HG03442 (cell line): ENCODE data around the gene MAMDC2.

Experiments
- ATAC-seq: cut with Tn5 transposase; IDR thresholded peaks from one replicate; pipeline ENCODE4 v1.9.1; 2021; ENCODE audit warnings: mild to moderate bottlenecking, moderate library complexity; ENCODE audit not compliant: unreplicated experiment

The MAMDC2 gene

GRCh38 chr9:70060883-70061507 is 17.3 kb downstream of the MAMDC2 start:
- peak; percentile 96 for ATAC-seq

GRCh38 chr9:70061776-70062175 is 18.1 kb downstream of the MAMDC2 start:
- no peak for ATAC-seq

GRCh38 chr9:70064496-70064895 is 20.8 kb downstream of the MAMDC2 start:
- no peak for ATAC-seq

GRCh38 chr9:70065572-70065971 is 21.9 kb downstream of the MAMDC2 start:
- no peak for ATAC-seq

GRCh38 chr9:70066418-70066817 is 22.8 kb downstream of the MAMDC2 start:
- no peak for ATAC-seq

GRCh38 chr9:70066874-70067273 is 23.2 kb downstream of the MAMDC2 start:
- ATAC-seq: no peak

- no peak for ATAC-seq
Measured at GRCh38 chr9:70069704-70070103, 26.1 kb downstream of the MAMDC2 start.

- ATAC-seq: no peak
Measured at GRCh38 chr9:70073193-70073592, 29.5 kb downstream of the MAMDC2 start.

- no peak for ATAC-seq
Measured at GRCh38 chr9:70073756-70074155, 30.1 kb downstream of the MAMDC2 start.

- no peak for ATAC-seq
Measured at GRCh38 chr9:70076678-70077077, 33.0 kb downstream of the MAMDC2 start.

- ATAC-seq: no peak
Measured at GRCh38 chr9:70079417-70080037, 35.9 kb downstream of the MAMDC2 start.

- ATAC-seq: no peak
Measured at GRCh38 chr9:70080481-70081119, 37.0 kb downstream of the MAMDC2 start.

GRCh38 chr9:70081120-70081495 is 37.5 kb downstream of the MAMDC2 start:
- no peak for ATAC-seq

GRCh38 chr9:70083429-70083828 is 39.8 kb downstream of the MAMDC2 start:
- no peak for ATAC-seq

GRCh38 chr9:70085241-70085640 is 41.6 kb downstream of the MAMDC2 start:
- no peak for ATAC-seq

GRCh38 chr9:70091103-70091502 is 47.5 kb downstream of the MAMDC2 start:
- ATAC-seq: no peak

GRCh38 chr9:70091572-70091971 is 47.9 kb downstream of the MAMDC2 start:
- ATAC-seq: no peak

GRCh38 chr9:70092190-70092589 is 48.5 kb downstream of the MAMDC2 start:
- no peak for ATAC-seq

- ATAC-seq: no peak
Measured at GRCh38 chr9:70093095-70093494, 49.4 kb downstream of the MAMDC2 start.

GRCh38 chr9:70093944-70094343 is 50.3 kb downstream of the MAMDC2 start:
- ATAC-seq: no peak

- no peak for ATAC-seq
Measured at GRCh38 chr9:70094747-70095146, 51.1 kb downstream of the MAMDC2 start.

- no peak for ATAC-seq
Measured at GRCh38 chr9:70097187-70097586, 53.5 kb downstream of the MAMDC2 start.
